ENCODE measurements around the gene AP5M1.
"Not testable (repeated sequence)": the region's sequence is repeated elsewhere in the genome, so short reads cannot be mapped to it uniquely, and the experiment has no call there.

The AP5M1 gene

DNA sequence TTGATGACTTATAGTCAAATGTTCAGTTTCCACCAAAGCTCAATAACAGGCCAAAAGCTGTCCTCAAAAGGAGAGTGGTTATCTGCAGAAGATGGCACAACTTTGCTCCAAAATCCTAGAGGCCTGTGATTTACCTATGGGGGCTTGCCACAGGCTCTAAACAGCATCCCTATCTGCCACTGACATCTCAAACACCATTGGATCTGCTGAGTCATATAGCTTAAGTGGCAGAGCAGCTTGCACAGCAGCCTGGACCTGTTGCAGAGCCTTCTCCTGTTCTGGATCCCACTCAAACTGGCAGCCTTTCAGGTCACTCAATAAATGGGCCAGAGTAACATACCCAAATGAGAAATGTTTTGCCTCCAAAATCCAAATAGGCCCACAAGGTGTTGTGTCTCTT is 61.1 kb downstream of the AP5M1 start:
- H3K4me3 ChIP-seq (replicated peaks; ENCODE audit: low read depth, low read length), result no peak overlapping the region
- no peak for TF ChIP-seq CTCF (IDR thresholded peaks at IDR 0.05; ENCODE audit: low read depth, low read length, missing control alignments)
- DNase-seq (ENCODE audit: extremely low read depth, low read depth), result no peak

GRCh38 chr14:57332475-57332874 is 63.7 kb downstream of the AP5M1 start:
- not testable (repeated sequence) for DNase-seq (ENCODE audit: extremely low read depth, low read depth); H3K4me3 ChIP-seq (replicated peaks; ENCODE audit: low read depth, low read length)

DNA sequence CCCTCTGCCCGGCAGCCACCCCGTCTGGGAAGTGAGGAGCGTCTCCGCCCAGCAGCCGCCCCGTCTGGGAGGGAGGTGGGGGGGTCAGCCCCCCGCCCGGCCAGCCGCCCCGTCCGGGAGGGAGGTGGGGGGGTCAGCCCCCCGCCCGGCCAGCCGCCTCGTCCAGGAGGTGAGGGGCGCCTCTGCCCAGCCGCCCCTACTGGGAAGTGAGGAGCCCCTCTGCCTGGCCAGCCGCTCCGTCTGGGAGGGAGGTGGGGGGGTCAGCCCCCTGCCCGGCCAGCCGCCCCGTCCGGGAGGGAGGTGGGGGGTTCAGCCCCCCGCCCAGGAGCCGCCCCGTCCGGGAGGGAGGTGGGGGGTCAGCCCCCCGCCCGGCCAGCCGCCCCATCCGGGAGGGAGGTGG is 65.0 kb downstream of the AP5M1 start:
- not testable (repeated sequence) for H3K4me3 ChIP-seq (replicated peaks; ENCODE audit: low read depth, low read length); DNase-seq (ENCODE audit: extremely low read depth, low read depth)

- not testable (repeated sequence) for H3K4me3 ChIP-seq (replicated peaks; ENCODE audit: low read depth, low read length)
Measured at GRCh38 chr14:57343545-57344297, 75.0 kb downstream of the AP5M1 start.

GRCh38 chr14:57345106-57345505 is 76.3 kb downstream of the AP5M1 start:
- no peak overlapping the region for H3K4me3 ChIP-seq (replicated peaks; ENCODE audit: low read depth, low read length)
- TF ChIP-seq CTCF (IDR thresholded peaks at IDR 0.05; ENCODE audit: low read depth, low read length, missing control alignments), result no peak
- no peak for DNase-seq (ENCODE audit: extremely low read depth, low read depth)

More at GRCh38 chr14:57343545-57344297, 75.0 kb downstream of the AP5M1 start:
- DNase-seq (ENCODE audit: extremely low read depth, low read depth), result not testable (repeated sequence)

DNA sequence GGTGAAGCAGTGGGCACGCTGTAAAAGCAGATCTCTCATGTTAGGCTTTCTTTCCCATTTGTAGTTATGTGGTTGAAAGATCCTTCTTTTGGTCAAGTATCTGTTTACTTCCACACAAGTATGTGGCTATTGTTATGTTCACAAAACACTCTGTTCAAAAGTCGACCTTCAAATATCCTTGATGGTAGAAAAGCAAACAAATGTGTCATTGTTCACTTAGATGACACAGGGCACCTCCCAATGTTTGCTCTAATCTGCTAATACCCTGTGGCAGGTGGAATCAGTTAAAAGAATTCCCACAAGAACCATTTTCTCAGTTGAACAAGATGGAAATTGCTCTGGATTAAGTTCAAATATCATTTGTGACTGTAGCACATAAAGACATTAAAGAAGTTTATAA is 78.0 kb downstream of the AP5M1 start:
- no peak for DNase-seq (ENCODE audit: extremely low read depth, low read depth)
- TF ChIP-seq CTCF (IDR thresholded peaks at IDR 0.05; ENCODE audit: low read depth, low read length, missing control alignments), result no peak
- no peak overlapping the region for H3K4me3 ChIP-seq (replicated peaks; ENCODE audit: low read depth, low read length)
